Mucosa of stomach (tissue), 1 donor: ENCODE measurements around the gene NUAK2.
A peak's percentile ranks its signal among the peaks of the same experiment; 100 is the strongest.

Experiments used
- H3K27me3 ChIP-seq: one replicate; pipeline ENCODE4 v1.7.0; 2013; ENCODE audit warnings: mild to moderate bottlenecking, low read length; ENCODE audit not compliant: control insufficient read depth, insufficient read depth
- H3K36me3 ChIP-seq: one replicate; pipeline ENCODE4 v1.7.0; 2013; ENCODE audit warnings: low read length; ENCODE audit not compliant: control insufficient read depth, insufficient read depth
- H3K4me1 ChIP-seq: one replicate; pipeline ENCODE4 v1.7.0; 2013; ENCODE audit warnings: mild to moderate bottlenecking, low read length; ENCODE audit not compliant: control insufficient read depth, insufficient read depth
- H3K4me3 ChIP-seq: one replicate; pipeline ENCODE4 v1.7.0; 2013; ENCODE audit warnings: low read length
- H3K9ac ChIP-seq: one replicate; pipeline ENCODE4 v1.7.0; 2013; ENCODE audit warnings: mild to moderate bottlenecking, low read length, moderate library complexity
- H3K9me3 ChIP-seq: one replicate; pipeline ENCODE4 v1.7.0; 2013; ENCODE audit warnings: mild to moderate bottlenecking, low read length, moderate library complexity; ENCODE audit not compliant: control insufficient read depth
- donor health status: Pancreatic carcinoma.

Gene NUAK2

DNA sequence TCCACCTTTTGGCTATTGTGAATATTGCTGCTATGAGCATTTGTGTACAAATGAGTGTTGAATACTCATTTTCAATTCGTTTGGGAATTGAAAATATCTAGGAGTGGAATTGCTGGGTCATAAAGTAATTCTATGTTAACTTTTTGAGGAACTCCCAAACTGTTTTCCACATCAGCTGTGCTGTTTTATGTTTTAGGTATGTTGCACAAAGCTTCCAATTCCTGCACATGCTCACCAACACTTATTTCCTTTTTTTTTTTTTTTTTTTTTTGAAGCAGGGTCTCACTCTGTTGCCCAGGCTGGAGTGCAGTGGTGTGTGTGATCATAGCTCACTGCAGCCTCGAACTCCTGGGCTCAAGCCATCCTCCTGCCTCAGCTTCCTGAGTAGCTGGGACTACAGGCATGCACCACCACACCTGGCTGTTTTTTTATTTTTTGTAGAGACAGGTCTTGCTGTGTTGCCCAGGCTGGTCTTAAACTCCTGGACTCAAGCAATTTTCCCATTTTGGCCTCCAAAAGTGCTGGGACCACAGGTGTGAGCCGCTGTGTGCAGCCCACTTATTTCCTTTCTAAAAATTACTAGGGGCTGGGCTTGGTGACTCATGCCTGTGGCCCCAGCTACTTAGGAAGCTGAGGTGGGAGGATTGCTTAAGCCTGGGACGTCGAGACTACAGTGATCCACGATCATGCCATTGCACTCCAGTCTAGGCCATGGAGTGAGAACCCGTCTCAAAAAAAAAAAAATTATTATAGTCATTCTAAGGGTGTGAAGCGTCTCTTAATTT, 60.4 kb downstream of the NUAK2 start:
- Histone ChIP-seq H3K27me3 (peaks cover 4% of the 10 kb centered on the region), H3K4me1 (peaks cover 9% of the 10 kb centered on the region), H3K36me3 (no peaks in the 10 kb centered on the region), H3K4me3 (no peak overlapping the region), H3K9ac (no peak overlapping the region), H3K9me3 (no peaks in the 10 kb centered on the region)

DNA sequence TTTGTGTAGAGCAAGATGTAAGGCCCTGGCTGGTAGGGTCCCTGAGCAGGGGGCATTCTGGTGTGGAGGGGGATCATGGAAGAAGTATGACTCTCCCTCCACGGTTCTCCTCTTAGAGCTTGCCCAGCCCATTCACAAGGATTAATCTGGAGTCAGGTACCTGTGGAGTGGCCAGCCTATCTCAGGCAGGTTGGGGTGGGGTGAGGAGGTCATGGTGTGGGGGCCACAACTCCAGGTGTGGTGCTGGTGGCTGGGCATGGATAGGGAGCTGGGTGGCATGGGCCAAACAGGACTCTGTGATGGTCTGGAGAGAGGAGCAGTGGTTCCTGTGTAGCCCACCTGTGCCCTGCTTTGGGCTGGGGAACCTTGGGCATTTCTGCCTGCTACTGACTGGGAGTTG, 61.5 kb downstream of the NUAK2 start:
- no peaks in the 10 kb centered on the region for H3K36me3 ChIP-seq
- H3K4me3 ChIP-seq = no peak overlapping the region
- peaks cover 13% of the 10 kb centered on the region for H3K4me1 ChIP-seq
- no peak overlapping the region for H3K9ac ChIP-seq
- peaks cover 4% of the 10 kb centered on the region for H3K27me3 ChIP-seq
- H3K9me3 ChIP-seq = no peaks in the 10 kb centered on the region

DNA sequence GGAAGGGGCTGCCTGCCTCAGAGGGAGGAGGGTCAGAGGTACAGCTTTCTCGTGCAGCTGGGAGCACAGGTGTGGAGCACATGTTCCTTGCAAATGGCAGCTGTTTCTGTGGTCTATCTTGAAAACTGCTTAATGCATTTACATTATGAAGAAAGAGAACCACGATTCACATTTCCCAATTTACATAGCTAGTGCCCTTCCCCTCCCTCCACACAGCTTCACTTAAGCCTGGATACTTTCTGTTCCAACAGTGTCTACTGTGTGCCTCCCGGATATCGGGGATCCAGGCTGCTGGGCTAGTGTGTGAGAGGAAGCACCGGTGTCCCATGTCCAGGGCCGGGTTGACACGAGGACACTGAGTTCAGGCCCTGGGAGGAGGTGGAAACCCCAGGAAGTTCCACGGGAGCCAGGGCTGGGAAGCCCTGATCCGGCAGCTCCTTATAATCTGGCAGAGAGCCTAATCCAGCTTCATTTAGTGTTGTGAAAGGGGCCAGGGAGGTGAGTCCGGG, 62.2 kb downstream of the NUAK2 start:
- H3K9ac ChIP-seq = peak overlapping the region; percentile 24
- no peaks in the 10 kb centered on the region for H3K36me3 ChIP-seq
- H3K4me3 ChIP-seq = no peak overlapping the region
- H3K4me1 ChIP-seq = peaks cover 13% of the 10 kb centered on the region
- no peaks in the 10 kb centered on the region for H3K9me3 ChIP-seq
- peaks cover 4% of the 10 kb centered on the region for H3K27me3 ChIP-seq

DNA sequence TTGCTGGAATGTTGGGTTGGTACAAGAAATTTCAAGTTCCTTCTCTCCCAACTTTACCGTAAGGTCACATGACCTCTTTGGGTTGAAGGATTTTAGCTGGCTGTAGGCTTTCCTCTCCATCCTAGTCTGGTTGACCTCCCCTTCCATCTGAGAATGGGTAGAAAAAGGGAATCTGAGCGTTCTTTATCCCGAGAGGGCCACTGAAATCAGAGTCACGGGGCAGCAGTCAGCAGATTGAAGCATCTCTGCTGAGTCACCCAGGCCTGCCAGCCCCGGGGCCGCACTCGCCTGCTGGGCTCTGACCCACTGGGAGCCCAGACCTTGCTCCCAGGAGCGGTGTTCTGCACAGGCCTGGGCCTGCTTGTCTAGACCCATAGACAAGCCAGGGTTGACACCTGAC, 62.8 kb downstream of the NUAK2 start:
- Histone ChIP-seq H3K9ac (no peak overlapping the region), H3K27me3 (peaks cover 4% of the 10 kb centered on the region), H3K9me3 (no peaks in the 10 kb centered on the region), H3K4me3 (no peak overlapping the region), H3K4me1 (peaks cover 13% of the 10 kb centered on the region), H3K36me3 (no peaks in the 10 kb centered on the region)

DNA sequence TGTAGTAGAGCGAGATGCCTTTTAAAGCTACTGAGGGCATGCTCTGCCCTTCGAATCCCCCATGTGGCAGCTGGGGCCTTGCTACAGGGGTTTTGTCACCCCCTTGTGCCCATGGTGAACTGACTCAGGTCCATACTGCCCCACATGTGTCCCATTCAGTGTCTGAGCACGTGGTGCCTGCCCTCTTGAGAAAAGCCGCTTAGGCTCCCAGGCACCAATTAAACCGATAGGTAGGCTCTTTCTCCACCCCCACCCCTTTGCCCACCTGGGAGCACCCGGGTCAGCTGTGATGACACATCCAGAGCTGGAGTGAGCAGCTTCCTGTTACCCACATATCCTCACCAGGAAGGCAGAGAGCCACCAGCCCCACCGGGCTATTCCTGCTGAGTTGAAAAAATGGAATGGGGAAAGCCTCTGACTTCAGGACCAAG, 63.3 kb downstream of the NUAK2 start:
- H3K27me3 ChIP-seq = peaks cover 4% of the 10 kb centered on the region
- no peak overlapping the region for H3K4me3 ChIP-seq
- H3K4me1 ChIP-seq = peaks cover 13% of the 10 kb centered on the region
- no peaks in the 10 kb centered on the region for H3K9me3 ChIP-seq
- H3K9ac ChIP-seq = no peak overlapping the region
- no peaks in the 10 kb centered on the region for H3K36me3 ChIP-seq

DNA sequence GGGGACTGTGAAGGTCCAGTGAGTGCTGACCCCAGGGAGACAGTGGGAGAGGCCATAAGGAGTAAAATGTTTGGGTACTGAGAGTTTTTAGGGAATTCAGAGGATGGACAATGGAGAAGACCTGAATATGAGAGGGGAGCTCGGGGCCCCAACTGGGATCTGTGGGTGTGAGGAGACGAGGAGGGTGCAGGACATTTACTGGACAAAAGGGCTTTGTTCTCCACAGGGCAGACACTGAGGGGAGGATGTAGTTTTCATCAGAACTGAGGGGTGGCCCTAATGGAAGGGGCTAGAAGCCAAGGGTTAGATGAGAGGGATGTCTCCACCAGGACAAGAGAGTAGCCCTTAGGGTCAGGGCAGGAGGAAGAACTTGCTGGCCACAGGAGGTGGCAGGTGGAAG, 63.8 kb downstream of the NUAK2 start:
- Histone ChIP-seq H3K4me3 (no peak overlapping the region), H3K9me3 (no peaks in the 10 kb centered on the region), H3K27me3 (peaks cover 4% of the 10 kb centered on the region), H3K9ac (no peak overlapping the region), H3K4me1 (peaks cover 13% of the 10 kb centered on the region), H3K36me3 (no peaks in the 10 kb centered on the region)

DNA sequence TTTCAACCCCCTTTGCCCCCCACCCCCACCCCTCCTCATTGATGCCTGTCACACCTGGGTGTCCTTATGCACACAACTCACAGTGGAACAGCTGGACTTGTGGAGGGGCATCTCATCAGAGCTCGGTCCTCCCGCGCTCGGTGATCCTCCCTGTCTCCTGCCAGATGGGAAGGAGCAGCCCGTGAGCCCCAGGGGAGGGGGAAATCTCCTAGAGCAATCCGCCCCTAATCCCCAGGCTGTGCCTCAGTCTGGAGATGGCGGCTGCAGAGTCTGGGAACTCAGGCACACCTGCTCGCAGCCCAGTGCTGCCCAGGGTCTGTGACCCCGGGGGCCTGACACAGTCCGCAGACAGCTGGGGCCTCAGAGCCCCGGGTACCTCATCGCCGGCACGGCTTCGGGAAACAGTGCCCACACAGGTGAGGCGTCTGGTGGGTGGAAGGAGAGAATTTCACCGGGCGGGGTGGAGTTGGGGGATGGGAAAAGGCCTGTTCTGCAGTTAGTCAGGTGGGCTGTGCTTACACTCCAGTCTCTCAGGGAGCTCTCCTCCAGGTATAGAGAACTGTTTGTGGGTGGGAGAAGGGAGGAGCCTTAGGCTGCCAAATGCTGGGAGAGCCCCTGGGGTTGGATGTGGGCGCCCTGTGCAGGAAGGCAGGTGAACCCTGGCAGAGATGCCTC, 64.5 kb downstream of the NUAK2 start:
- H3K4me3 ChIP-seq = no peak overlapping the region

DNA sequence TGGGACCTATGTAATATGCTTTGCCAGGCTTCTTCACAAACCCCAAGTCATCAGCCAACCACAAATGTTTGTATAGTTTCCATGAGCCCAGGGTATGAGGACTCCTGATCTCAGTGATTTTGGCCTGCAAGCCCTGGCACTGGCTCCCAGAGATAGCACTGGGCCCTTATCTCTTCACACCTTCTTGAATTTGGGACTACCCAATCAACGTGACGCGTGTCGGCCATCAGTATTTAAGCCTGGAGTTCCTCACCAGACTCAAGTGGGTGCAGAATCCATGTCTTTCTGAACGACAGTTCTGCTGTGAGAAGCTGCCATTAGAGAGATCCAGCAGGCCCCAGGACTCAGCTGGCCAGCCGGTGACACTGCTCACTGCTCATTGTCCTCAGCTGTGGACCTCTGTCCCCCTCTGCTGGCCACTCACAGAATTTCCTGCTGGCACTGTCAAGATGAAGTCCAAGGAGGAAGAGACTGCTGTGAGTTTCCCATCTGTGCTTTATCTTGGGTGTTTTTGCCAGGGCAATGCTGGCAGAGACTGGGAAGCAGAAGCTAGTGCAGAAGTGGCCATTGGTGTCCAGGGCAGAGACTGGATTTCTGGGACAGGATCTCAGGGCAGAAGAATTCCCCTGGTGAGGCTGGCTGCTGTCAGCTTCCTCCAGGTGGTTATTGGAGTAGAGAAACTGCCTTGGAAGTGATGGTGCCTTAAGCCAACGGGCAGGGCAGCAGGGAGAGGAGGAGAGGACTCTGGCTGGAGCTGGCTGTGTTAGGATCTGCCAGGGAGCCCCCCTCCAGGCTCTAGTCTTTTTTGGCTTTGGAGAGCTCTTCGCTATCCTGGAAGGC, 65.4 kb downstream of the NUAK2 start:
- Histone ChIP-seq H3K4me3 (no peak overlapping the region), H3K4me1 (peaks cover 8% of the 10 kb centered on the region), H3K9ac (no peak overlapping the region), H3K9me3 (no peaks in the 10 kb centered on the region), H3K27me3 (peaks cover 4% of the 10 kb centered on the region), H3K36me3 (no peaks in the 10 kb centered on the region)

More for the DNA sequence above, 64.5 kb downstream of the NUAK2 start:
- H3K9me3 ChIP-seq = no peaks in the 10 kb centered on the region
- no peak overlapping the region for H3K9ac ChIP-seq
- peaks cover 8% of the 10 kb centered on the region for H3K4me1 ChIP-seq
- no peaks in the 10 kb centered on the region for H3K36me3 ChIP-seq
- peaks cover 4% of the 10 kb centered on the region for H3K27me3 ChIP-seq
